GM19025 (cell line): ENCODE results near the gene ENPP4.
A peak's percentile ranks its signal among the peaks of the same experiment; 100 is the strongest.
"Not testable (repeated sequence)": the region's sequence is repeated elsewhere in the genome, so short reads cannot be mapped to it uniquely, and the experiment has no call there.

Source experiments
- ATAC-seq: cut with Tn5 transposase; IDR thresholded peaks from one replicate; pipeline ENCODE4 v1.9.1; 2021; ENCODE audit warnings: mild to moderate bottlenecking, low read depth, moderate library complexity; ENCODE audit not compliant: unreplicated experiment

Gene ENPP4

GRCh38 chr6:46129629-46130511 lies at the start of gene ENPP4:
TSS of gene ENPP4 (plus strand) at chr6:46129989. CDS start at chr6:46139584, 9,595 bp downstream.
- peak; percentile 100 for ATAC-seq

- no peak for ATAC-seq
These were observed 49.7 kb upstream of the ENPP4 start for GRCh38 chr6:46080111-46080510.

- ATAC-seq: not testable (repeated sequence)
These were observed 44.1 kb upstream of the ENPP4 start for GRCh38 chr6:46085688-46086087.

- ATAC-seq: no peak
These were observed 39.4 kb upstream of the ENPP4 start for GRCh38 chr6:46090115-46091079.

GRCh38 chr6:46091080-46091478 lies 38.7 kb upstream of the ENPP4 start:
- no peak for ATAC-seq

- ATAC-seq: no peak
These were observed 34.5 kb upstream of the ENPP4 start for GRCh38 chr6:46095251-46095650.

- ATAC-seq: no peak
These were observed 32.4 kb upstream of the ENPP4 start for GRCh38 chr6:46097366-46097765.

- no peak for ATAC-seq
These were observed 31.1 kb upstream of the ENPP4 start for GRCh38 chr6:46098678-46099077.

- ATAC-seq: no peak
These were observed 29.8 kb upstream of the ENPP4 start for GRCh38 chr6:46099952-46100351.

GRCh38 chr6:46102123-46102522 lies 27.7 kb upstream of the ENPP4 start:
- no peak for ATAC-seq

GRCh38 chr6:46103441-46104115 lies 26.2 kb upstream of the ENPP4 start:
- ATAC-seq: no peak

- ATAC-seq: no peak
These were observed 25.6 kb upstream of the ENPP4 start for GRCh38 chr6:46104209-46104608.

- no peak for ATAC-seq
These were observed 24.2 kb upstream of the ENPP4 start for GRCh38 chr6:46105568-46105967.

- ATAC-seq: no peak
These were observed 16.4 kb upstream of the ENPP4 start for GRCh38 chr6:46113370-46113769.

GRCh38 chr6:46115634-46116033 lies 14.2 kb upstream of the ENPP4 start:
- ATAC-seq: no peak

- ATAC-seq: no peak
These were observed 13.5 kb upstream of the ENPP4 start for GRCh38 chr6:46116289-46116688.

GRCh38 chr6:46118157-46118556 lies 11.6 kb upstream of the ENPP4 start:
- no peak for ATAC-seq

GRCh38 chr6:46118836-46119235 lies 11.0 kb upstream of the ENPP4 start:
- ATAC-seq: no peak

GRCh38 chr6:46119679-46120078 lies 10.1 kb upstream of the ENPP4 start:
- not testable (repeated sequence) for ATAC-seq

GRCh38 chr6:46128476-46128875 lies 1.3 kb upstream of the ENPP4 start:
- no peak for ATAC-seq

- no peak for ATAC-seq
These were observed 529 bp upstream of the ENPP4 start for GRCh38 chr6:46129291-46129628.
